ENCODE data around the gene SHBG. TPM values are rescaled to one million over a fixed set of nuclear protein-coding genes. Genes with fewer than 3 reads are reported as not detected.

The SHBG gene
- total RNA-seq, 1 donor, result 0.36 TPM

DNA sequence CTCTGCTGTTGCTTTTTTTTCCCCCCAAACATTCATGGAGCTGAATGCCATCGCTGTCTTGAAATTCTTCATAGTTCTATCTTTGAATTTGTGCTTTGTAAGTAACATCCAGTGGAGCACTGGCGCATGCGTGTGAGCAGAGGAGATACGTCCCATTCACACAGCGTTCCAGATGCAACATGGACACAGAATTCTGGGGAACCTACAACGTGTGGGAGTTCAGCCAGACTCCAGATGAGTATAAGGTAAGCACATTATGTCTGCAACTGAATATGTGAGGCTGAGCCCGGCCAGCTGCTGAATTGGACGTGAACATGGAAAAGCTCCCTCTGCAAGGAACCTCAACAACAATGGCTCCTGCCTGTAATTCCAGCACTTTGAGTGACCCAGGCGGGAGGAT is 16.5 kb downstream of the SHBG start:
- Histone ChIP-seq H3K4me1 (ENCODE audit: insufficient read depth, low read length) (no peaks in the 10 kb centered on the region), H3K36me3 (ENCODE audit: insufficient read depth, low read length) (no peaks in the 10 kb centered on the region), H3K79me2 (ENCODE audit: insufficient read depth, low read length) (no peaks in the 10 kb centered on the region), H3K27me3 (ENCODE audit: insufficient read depth, low read length) (peaks cover 17% of the 10 kb centered on the region), H3K4me3 (ENCODE audit: insufficient read depth, low read length) (no peak overlapping the region), H4K20me1 (ENCODE audit: insufficient read depth, low read length) (no peaks in the 10 kb centered on the region), H3K27ac (ENCODE audit: low read depth, low read length) (no peak overlapping the region), H2AFZ (ENCODE audit: low read length) (no peak overlapping the region), H3K4me2 (ENCODE audit: insufficient read depth, low read length) (no peak overlapping the region), H3K9me3 (ENCODE audit: low read depth, low read length) (no peaks in the 10 kb centered on the region)
- TF ChIP-seq, protein P1, sequence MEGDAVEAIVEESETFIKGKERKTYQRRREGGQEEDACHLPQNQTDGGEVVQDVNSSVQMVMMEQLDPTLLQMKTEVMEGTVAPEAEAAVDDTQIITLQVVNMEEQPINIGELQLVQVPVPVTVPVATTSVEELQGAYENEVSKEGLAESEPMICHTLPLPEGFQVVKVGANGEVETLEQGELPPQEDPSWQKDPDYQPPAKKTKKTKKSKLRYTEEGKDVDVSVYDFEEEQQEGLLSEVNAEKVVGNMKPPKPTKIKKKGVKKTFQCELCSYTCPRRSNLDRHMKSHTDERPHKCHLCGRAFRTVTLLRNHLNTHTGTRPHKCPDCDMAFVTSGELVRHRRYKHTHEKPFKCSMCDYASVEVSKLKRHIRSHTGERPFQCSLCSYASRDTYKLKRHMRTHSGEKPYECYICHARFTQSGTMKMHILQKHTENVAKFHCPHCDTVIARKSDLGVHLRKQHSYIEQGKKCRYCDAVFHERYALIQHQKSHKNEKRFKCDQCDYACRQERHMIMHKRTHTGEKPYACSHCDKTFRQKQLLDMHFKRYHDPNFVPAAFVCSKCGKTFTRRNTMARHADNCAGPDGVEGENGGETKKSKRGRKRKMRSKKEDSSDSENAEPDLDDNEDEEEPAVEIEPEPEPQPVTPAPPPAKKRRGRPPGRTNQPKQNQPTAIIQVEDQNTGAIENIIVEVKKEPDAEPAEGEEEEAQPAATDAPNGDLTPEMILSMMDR (IDR thresholded peaks at IDR 0.05; ENCODE audit: extremely low read depth, low read depth, low read length), result no peak
- DNase-seq (ENCODE audit: insufficient read length, low spot score, missing footprints), result no peak

DNA sequence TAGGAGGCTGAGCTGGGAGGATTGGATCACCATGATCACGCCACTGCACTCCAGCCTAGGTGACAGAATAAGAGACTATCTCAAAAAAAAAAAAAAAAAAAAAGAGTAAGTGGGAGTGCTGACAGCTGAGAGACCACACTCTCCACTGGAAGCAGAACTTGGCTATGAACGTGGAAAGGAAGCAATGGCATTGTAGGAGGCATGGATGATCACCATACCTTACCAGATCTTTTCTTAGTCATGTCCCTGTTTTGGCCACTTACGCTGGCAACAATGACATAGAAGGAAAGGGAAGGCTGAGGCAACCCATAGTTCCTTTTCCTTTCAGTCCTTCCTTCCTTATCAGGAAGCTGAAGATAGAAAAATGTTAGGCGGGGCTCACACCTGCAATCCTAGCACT is 17.1 kb downstream of the SHBG start:
- Histone ChIP-seq H3K36me3 (ENCODE audit: insufficient read depth, low read length) (no peaks in the 10 kb centered on the region), H3K79me2 (ENCODE audit: insufficient read depth, low read length) (no peaks in the 10 kb centered on the region), H3K4me3 (ENCODE audit: insufficient read depth, low read length) (no peak overlapping the region), H3K27me3 (ENCODE audit: insufficient read depth, low read length) (peaks cover 23% of the 10 kb centered on the region), H2AFZ (ENCODE audit: low read length) (no peak overlapping the region), H4K20me1 (ENCODE audit: insufficient read depth, low read length) (no peaks in the 10 kb centered on the region), H3K27ac (ENCODE audit: low read depth, low read length) (no peak overlapping the region), H3K9me3 (ENCODE audit: low read depth, low read length) (no peaks in the 10 kb centered on the region), H3K4me2 (ENCODE audit: insufficient read depth, low read length) (no peak overlapping the region), H3K4me1 (ENCODE audit: insufficient read depth, low read length) (no peaks in the 10 kb centered on the region)
- TF ChIP-seq, protein P1 (IDR thresholded peaks at IDR 0.05; ENCODE audit: extremely low read depth, low read depth, low read length), result no peak
- no peak for DNase-seq (ENCODE audit: insufficient read length, low spot score, missing footprints)

DNA sequence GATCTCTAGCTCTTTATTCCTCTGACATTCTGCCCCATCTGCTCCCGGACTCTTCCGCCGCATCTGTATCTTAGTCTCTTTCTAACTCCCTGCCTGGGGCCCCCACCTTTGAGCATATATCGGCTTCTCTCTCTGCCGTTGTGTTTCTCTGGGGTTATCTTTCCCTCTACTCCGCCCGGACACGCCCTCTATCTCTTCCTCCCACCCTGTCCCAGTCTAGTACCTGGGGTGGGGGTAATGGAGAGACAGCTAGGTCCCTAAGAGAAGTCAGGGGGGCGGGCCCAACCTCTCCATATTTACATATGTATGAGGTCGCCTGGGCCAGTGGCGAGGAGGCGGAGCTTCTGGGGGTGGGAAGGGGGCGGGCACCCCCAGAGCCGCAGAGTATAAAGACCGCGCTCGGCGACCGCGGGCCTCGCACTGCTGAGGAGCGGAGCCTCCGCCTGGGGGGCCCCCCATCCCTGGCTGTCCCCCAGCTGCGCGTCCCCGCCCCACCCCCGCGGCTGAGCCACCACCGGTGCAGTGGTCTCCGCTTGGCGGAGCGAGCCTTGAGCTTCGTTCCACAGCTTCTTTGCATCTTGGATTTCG is 20.7 kb downstream of the SHBG start, which contains the start of gene ATP1B2:
Gene ATP1B2 (plus strand): TSS at position 418 of the 588 bp plus-strand sequence. CDS start 593 bp downstream, outside the sequence.
- Histone ChIP-seq H3K79me2 (ENCODE audit: insufficient read depth, low read length) (no peaks in the 10 kb centered on the region), H3K27me3 (ENCODE audit: insufficient read depth, low read length) (peaks cover 55% of the 10 kb centered on the region), H4K20me1 (ENCODE audit: insufficient read depth, low read length) (no peaks in the 10 kb centered on the region), H3K4me1 (ENCODE audit: insufficient read depth, low read length) (no peaks in the 10 kb centered on the region), H3K4me3 (ENCODE audit: insufficient read depth, low read length) (peak within 1 kb of the TSS; percentile 47), H3K27ac (ENCODE audit: low read depth, low read length) (no peak within 1 kb of the TSS), H2AFZ (ENCODE audit: low read length) (peak within 1 kb of the TSS; percentile 7), H3K36me3 (ENCODE audit: insufficient read depth, low read length) (no peaks in the 10 kb centered on the region), H3K4me2 (ENCODE audit: insufficient read depth, low read length) (peak within 1 kb of the TSS; percentile 58), H3K9me3 (ENCODE audit: low read depth, low read length) (no peaks in the 10 kb centered on the region)
- peak; percentile 86 for DNase-seq (ENCODE audit: insufficient read length, low spot score, missing footprints)
- TF ChIP-seq, protein P1 (IDR thresholded peaks at IDR 0.05; ENCODE audit: extremely low read depth, low read depth, low read length), result no peak

DNA sequence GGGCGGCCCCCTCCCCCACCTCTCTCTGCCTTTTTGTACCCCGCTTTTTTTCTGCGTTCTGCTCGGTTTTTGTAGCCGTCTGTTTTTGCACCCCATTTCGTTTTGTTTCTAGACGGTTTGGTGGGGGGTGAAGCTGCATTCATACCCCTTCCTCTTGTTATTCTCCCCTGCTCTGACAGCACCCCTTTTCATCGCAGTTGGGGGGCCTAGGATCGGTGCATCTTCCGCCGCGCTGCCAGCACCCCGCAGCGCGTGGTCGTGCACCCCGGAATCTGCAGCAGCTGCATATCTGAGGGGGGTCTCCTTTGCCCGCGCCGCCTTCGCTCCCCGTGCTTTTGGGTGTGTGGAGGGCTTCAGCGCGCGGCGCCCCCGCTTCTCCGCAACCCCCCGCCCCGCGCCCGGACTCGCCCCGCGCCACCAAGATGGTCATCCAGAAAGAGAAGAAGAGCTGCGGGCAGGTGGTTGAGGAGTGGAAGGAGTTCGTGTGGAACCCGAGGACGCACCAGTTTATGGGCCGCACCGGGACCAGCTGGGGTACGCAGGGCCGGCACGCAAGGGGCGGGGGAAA is 21.2 kb downstream of the SHBG start:
- Histone ChIP-seq H3K9me3 (ENCODE audit: low read depth, low read length) (no peaks in the 10 kb centered on the region), H3K79me2 (ENCODE audit: insufficient read depth, low read length) (no peaks in the 10 kb centered on the region), H3K4me2 (ENCODE audit: insufficient read depth, low read length) (peak overlapping the region; percentile 46), H3K4me1 (ENCODE audit: insufficient read depth, low read length) (no peaks in the 10 kb centered on the region), H3K27me3 (ENCODE audit: insufficient read depth, low read length) (peaks cover 55% of the 10 kb centered on the region), H3K4me3 (ENCODE audit: insufficient read depth, low read length) (no peak overlapping the region), H3K36me3 (ENCODE audit: insufficient read depth, low read length) (no peaks in the 10 kb centered on the region), H4K20me1 (ENCODE audit: insufficient read depth, low read length) (no peaks in the 10 kb centered on the region), H2AFZ (ENCODE audit: low read length) (no peak overlapping the region), H3K27ac (ENCODE audit: low read depth, low read length) (no peak overlapping the region)
- DNase-seq (ENCODE audit: insufficient read length, low spot score, missing footprints), result peak; percentile 73
- TF ChIP-seq, protein P1 (IDR thresholded peaks at IDR 0.05; ENCODE audit: extremely low read depth, low read depth, low read length), result no peak
